ENCODE measurements around the gene VSIR. TPM values are rescaled to one million over a fixed set of nuclear protein-coding genes. Genes with fewer than 3 reads are reported as not detected.

The VSIR gene
- total RNA-seq, 4 donors from 2014 or later: 20.0 to 27.2 (median 21.3) TPM

GRCh38 chr10:71751515-71752224 lies 21.6 kb downstream of the VSIR start:
- TF ChIP-seq, protein P1, sequence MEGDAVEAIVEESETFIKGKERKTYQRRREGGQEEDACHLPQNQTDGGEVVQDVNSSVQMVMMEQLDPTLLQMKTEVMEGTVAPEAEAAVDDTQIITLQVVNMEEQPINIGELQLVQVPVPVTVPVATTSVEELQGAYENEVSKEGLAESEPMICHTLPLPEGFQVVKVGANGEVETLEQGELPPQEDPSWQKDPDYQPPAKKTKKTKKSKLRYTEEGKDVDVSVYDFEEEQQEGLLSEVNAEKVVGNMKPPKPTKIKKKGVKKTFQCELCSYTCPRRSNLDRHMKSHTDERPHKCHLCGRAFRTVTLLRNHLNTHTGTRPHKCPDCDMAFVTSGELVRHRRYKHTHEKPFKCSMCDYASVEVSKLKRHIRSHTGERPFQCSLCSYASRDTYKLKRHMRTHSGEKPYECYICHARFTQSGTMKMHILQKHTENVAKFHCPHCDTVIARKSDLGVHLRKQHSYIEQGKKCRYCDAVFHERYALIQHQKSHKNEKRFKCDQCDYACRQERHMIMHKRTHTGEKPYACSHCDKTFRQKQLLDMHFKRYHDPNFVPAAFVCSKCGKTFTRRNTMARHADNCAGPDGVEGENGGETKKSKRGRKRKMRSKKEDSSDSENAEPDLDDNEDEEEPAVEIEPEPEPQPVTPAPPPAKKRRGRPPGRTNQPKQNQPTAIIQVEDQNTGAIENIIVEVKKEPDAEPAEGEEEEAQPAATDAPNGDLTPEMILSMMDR (IDR thresholded peaks at IDR 0.05): no peak
- no peak for TF ChIP-seq POLR2A (IDR thresholded peaks at IDR 0.05)
- DNase-seq: no peak
- intact Hi-C loops (cut with DNase I): no loop called here
- Histone ChIP-seq H3K9me3 (no peaks in the 10 kb centered on the region), H3K27me3 (no peaks in the 10 kb centered on the region), H3K27ac (no peak overlapping the region), H3K4me3 (replicated peaks in 1 of 3) (no peak overlapping the region), H3K4me1 (peaks cover 19 to 49% of the 10 kb centered on the region in 2 donors), H3K36me3 (peaks cover 0 to 8% of the 10 kb centered on the region in 2 donors)
- WGBS, 2 donors: 91 to 92% methylated on average over 11 to 12 of the region's 14 CpGs

- H3K4me3 ChIP-seq (replicated peaks in 1 of 3): no peak overlapping the region
- peaks cover 26 to 56% of the 10 kb centered on the region in 2 donors for H3K4me1 ChIP-seq
- H3K27me3 ChIP-seq: no peaks in the 10 kb centered on the region
- no peak overlapping the region for H3K27ac ChIP-seq
- intact Hi-C loops (cut with DNase I): no loop called here
- no peak for DNase-seq
- 86 to 100% methylated on average over 2 to 5 of the region's 5 CpGs for WGBS, 2 donors
- peaks cover 0 to 8% of the 10 kb centered on the region in 2 donors for H3K36me3 ChIP-seq
- TF ChIP-seq POLR2A (IDR thresholded peaks at IDR 0.05): no peak
- TF ChIP-seq, protein P1 (IDR thresholded peaks at IDR 0.05): no peak
- no peaks in the 10 kb centered on the region for H3K9me3 ChIP-seq
Measured at GRCh38 chr10:71750986-71751385, 22.3 kb downstream of the VSIR start.

GRCh38 chr10:71750124-71750841 lies 23.0 kb downstream of the VSIR start:
- intact Hi-C loops (cut with DNase I): no loop called here
- Histone ChIP-seq H3K27me3 (no peaks in the 10 kb centered on the region), H3K27ac (no peak overlapping the region), H3K9me3 (no peaks in the 10 kb centered on the region), H3K4me3 (replicated peaks in 1 of 3) (no peak overlapping the region), H3K36me3 (peaks cover 0 to 8% of the 10 kb centered on the region in 2 donors), H3K4me1 (peaks cover 25 to 55% of the 10 kb centered on the region in 2 donors)
- WGBS, 2 donors: 82 to 93% methylated on average over 11 to 15 of the region's 15 CpGs
- TF ChIP-seq POLR2A (IDR thresholded peaks at IDR 0.05): no peak
- TF ChIP-seq, protein P1 (IDR thresholded peaks at IDR 0.05): no peak
- DNase-seq: no peak

DNA sequence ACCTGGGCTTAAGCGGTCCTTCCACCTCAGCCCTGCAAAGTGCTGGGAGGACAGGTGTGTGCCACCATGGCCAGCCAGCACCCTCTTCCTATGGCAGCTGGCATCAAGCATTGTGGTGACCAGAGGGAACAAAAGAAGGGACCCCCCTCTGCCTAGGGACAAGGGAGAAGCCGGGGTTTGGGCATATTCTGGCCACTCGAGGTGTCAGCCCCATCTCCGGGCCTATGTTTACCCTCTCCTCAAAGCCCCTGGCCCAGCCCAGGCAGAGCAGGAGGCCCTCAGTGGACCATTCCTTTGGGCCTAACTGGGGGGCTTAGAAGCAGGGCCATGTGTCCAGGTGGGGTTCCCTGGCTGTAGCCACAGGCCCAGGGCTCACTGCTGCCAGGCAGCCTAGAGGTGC lies 23.9 kb downstream of the VSIR start:
- DNase-seq: no peak

More for the DNA sequence above, 23.9 kb downstream of the VSIR start:
- TF ChIP-seq, protein P1 (IDR thresholded peaks at IDR 0.05): no peak
- no peak for TF ChIP-seq POLR2A (IDR thresholded peaks at IDR 0.05)
- Histone ChIP-seq H3K9me3 (no peaks in the 10 kb centered on the region), H3K27ac (peak overlapping the region; percentile 39 to 53 (median 41)), H3K36me3 (peaks cover 0 to 8% of the 10 kb centered on the region in 2 donors), H3K4me3 (replicated peaks in 1 of 3) (no peak overlapping the region), H3K27me3 (no peaks in the 10 kb centered on the region), H3K4me1 (peaks cover 16 to 46% of the 10 kb centered on the region in 2 donors)
- 92 to 94% methylated on average over 2 to 4 of the region's 4 CpGs for WGBS, 2 donors
- intact Hi-C loops (cut with DNase I): no loop called here
